Choroid plexus epithelial cell (primary cell): ENCODE measurements around the gene GPR157.
"Not testable (repeated sequence)": the region's sequence is repeated elsewhere in the genome, so short reads cannot be mapped to it uniquely, and the experiment has no call there.

ENCODE experiments used
- DNase-seq: peaks from one replicate; pipeline ENCODE4 v3.0.0-alpha.2; 2010; ENCODE audit warnings: low read depth
- H3K4me3 ChIP-seq: 2 replicates; pipeline ENCODE4 v1.5.1; 2011; ENCODE audit warnings: low read depth, mild to moderate bottlenecking, control low read depth, low read length, moderate library complexity
- TF ChIP-seq, protein P1 (sequence below): conservative IDR thresholded peaks from 2 replicates; pipeline ENCODE4 v1.5.1; 2011; ENCODE audit warnings: low read depth, mild to moderate bottlenecking, control low read depth, inconsistent platforms, low read length, moderate library complexity

The GPR157 gene

GRCh38 chr1:9133870-9134585 lies 5.1 kb upstream of the GPR157 start:
- H3K4me3 ChIP-seq, result no peak overlapping the region
- DNase-seq, result no peak
- TF ChIP-seq, protein P1, sequence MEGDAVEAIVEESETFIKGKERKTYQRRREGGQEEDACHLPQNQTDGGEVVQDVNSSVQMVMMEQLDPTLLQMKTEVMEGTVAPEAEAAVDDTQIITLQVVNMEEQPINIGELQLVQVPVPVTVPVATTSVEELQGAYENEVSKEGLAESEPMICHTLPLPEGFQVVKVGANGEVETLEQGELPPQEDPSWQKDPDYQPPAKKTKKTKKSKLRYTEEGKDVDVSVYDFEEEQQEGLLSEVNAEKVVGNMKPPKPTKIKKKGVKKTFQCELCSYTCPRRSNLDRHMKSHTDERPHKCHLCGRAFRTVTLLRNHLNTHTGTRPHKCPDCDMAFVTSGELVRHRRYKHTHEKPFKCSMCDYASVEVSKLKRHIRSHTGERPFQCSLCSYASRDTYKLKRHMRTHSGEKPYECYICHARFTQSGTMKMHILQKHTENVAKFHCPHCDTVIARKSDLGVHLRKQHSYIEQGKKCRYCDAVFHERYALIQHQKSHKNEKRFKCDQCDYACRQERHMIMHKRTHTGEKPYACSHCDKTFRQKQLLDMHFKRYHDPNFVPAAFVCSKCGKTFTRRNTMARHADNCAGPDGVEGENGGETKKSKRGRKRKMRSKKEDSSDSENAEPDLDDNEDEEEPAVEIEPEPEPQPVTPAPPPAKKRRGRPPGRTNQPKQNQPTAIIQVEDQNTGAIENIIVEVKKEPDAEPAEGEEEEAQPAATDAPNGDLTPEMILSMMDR, result no peak

DNA sequence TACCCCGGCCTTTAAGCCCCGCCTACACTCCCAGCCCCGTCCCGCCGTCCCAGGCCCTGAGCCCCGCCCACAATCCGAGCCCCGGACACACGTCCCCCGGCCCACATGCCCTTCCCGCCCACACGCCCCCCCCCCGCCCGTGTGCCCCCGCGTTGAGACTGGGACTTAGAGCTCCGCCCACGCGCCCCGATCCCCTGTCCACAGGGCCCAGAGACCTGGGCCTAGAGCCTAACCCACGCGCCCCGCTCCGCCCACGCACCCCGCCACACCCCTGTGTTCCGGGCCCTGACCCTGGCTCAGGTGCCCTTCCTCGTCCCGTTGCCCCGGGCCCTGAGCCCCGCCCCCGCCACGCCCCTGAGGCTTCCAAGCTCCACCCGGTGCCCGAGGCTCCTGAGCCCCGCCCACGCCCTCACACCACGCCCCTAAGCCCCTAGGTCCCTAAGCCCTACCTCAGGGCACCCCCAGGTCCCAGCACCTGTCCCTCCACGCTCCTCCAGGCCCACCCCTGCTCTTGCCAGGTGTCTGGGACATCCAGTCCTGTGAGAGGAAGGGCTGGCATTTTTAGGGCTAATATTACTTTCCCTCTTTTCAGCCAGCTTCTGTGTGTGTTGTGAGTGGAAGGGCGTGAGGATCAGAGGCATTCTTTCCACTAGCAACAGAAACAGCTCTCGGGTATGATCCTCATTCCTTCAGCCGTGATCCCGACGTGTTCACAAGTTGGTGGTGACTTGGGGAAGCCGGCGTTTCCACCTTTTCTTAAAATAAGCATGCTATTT lies 552 bp upstream of the GPR157 start:
- H3K4me3 ChIP-seq, result peak overlapping the region; percentile 62
- DNase-seq, result peak; percentile 51
- TF ChIP-seq, protein P1, result no peak

DNA sequence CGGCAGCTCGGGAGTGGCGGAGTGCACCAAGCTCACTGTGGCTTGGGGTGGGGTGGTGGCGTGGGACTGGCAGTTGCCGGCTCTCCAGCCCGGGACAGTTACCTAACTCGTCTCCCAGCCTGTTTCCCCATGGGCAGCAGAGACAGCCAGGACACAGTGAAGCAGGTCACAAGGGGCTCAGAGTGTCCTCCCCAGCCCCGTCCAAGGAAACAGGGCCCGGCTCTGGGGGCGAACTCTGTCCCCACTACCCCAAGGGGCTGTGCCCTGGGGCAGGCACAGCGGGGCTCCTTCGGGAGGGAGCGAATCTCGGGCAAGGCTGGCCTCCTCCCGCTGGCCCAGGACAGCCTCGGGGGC lies 759 bp downstream of the GPR157 start:
- DNase-seq, result no peak
- TF ChIP-seq, protein P1, result no peak
- H3K4me3 ChIP-seq, result peak overlapping the region; percentile 62

- peak overlapping the region; percentile 62 for H3K4me3 ChIP-seq
- DNase-seq, result no peak
- TF ChIP-seq, protein P1, result no peak
Measured at GRCh38 chr1:9127395-9128165, 1.3 kb downstream of the GPR157 start.

DNA sequence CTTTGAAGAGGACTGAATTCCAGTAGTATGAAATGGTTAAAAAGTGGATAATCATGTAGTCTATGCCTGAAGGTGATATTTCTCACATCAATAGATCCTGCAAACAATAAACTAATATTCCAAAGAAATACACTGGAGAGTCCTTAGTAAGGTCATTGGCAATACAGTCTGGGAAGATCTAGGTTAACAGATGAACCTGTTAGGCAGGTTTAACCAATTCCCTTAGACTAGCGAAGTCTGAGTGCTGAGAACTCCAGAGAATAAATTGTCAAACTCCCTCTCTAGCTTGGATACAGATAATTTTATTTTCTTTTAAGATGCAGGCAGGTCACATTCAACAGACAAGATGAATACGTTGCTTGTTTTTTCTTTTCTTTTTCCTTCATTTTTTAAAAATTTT lies 2.4 kb downstream of the GPR157 start:
- no peak overlapping the region for H3K4me3 ChIP-seq
- DNase-seq, result no peak
- TF ChIP-seq, protein P1, result no peak

- not testable (repeated sequence) for H3K4me3 ChIP-seq, DNase-seq
Measured at GRCh38 chr1:9125847-9126246, 3.1 kb downstream of the GPR157 start.

GRCh38 chr1:9125325-9125724 lies 3.6 kb downstream of the GPR157 start:
- TF ChIP-seq, protein P1, result no peak
- DNase-seq, result no peak
- H3K4me3 ChIP-seq, result no peak overlapping the region

DNA sequence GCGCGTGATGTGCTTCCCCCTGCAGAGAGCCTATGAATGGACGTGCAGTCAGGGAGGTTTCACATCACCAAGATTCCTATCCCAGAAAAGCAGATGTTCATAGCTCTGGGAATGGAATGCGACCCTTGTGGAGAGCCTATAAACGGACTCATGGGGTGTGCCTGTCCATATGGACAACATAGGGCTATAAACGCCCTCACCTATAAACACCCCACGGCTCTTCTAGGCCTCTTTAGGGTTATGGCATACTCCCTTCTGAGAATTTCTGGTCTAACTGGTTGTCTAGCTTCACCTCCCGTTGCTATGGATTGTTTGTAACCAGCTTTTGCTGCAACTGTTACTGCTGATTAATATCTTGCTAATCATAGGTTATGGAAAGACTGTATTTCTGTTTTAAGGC lies 4.5 kb downstream of the GPR157 start:
- DNase-seq, result not testable (repeated sequence)

DNA sequence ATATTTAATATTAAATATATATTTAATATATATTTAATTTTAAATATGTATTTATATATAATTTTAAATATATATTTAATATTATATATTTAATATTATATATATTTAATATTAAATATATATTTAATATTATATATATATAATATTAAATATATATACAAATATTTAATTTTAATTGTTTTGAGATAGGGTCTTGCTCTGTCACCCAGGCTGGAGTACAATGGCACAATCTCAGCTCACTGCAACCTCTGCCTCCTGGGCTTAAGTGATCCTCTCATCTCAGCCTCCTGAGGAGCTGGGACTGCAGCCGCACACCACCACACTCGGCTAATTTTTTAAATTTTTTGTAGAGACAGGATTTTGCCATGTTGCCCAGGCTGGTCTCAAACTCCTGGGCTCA lies 5.2 kb downstream of the GPR157 start:
- DNase-seq, H3K4me3 ChIP-seq: not testable (repeated sequence)

More for the DNA sequence above, 4.5 kb downstream of the GPR157 start:
- H3K4me3 ChIP-seq, result not testable (repeated sequence)
